NCI-H1694 (cell line): ENCODE measurements around the gene RPS28.
"Not testable (repeated sequence)": the region's sequence is repeated elsewhere in the genome, so short reads cannot be mapped to it uniquely, and the experiment has no call there.

Source experiments
- DNase-seq: peaks from one replicate; lab custom pipeline; 2025; lab: John Stamatoyannopoulos, UW

RPS28 gene

GRCh38 chr19:8342684-8343482 lies 21.6 kb downstream of the RPS28 start, which contains the start of gene KANK3:
TSS of gene KANK3 (minus strand) at chr19:8343262. CDS start at chr19:8337828, 5,434 bp downstream.
- peak; percentile 68 for DNase-seq

GRCh38 chr19:8343483-8343844 lies 22.2 kb downstream of the RPS28 start:
- no peak for DNase-seq

- DNase-seq: not testable (repeated sequence)
Measured at GRCh38 chr19:8349629-8350372, 28.5 kb downstream of the RPS28 start.

- DNase-seq: no peak
Measured at GRCh38 chr19:8352134-8352827, 31.0 kb downstream of the RPS28 start.

GRCh38 chr19:8352845-8353244 lies 31.5 kb downstream of the RPS28 start:
- not testable (repeated sequence) for DNase-seq

GRCh38 chr19:8355631-8356402 lies 34.5 kb downstream of the RPS28 start:
- DNase-seq: no peak

GRCh38 chr19:8357007-8357521 lies 35.8 kb downstream of the RPS28 start:
- no peak for DNase-seq

- no peak for DNase-seq
Measured at GRCh38 chr19:8358948-8359347, 37.7 kb downstream of the RPS28 start.

GRCh38 chr19:8360196-8360595 lies 38.9 kb downstream of the RPS28 start:
- DNase-seq: no peak

GRCh38 chr19:8361921-8362793 lies 40.9 kb downstream of the RPS28 start:
- DNase-seq: peak; percentile 39

- DNase-seq: no peak
Measured at GRCh38 chr19:8363803-8364771, 42.8 kb downstream of the RPS28 start, which contains the start of gene ANGPTL4. TSS of gene ANGPTL4 (plus strand) at chr19:8364155. CDS start at chr19:8364322, 167 bp downstream.

GRCh38 chr19:8366121-8366581 lies 44.9 kb downstream of the RPS28 start:
- DNase-seq: no peak

- no peak for DNase-seq
Measured at GRCh38 chr19:8366961-8367326, 45.6 kb downstream of the RPS28 start.

- DNase-seq: peak; percentile 53
Measured at GRCh38 chr19:8367327-8368001, 46.2 kb downstream of the RPS28 start.

GRCh38 chr19:8370176-8371010 lies 49.1 kb downstream of the RPS28 start:
- no peak for DNase-seq

- no peak for DNase-seq
Measured at GRCh38 chr19:8371011-8371804, 49.9 kb downstream of the RPS28 start.
